ENCODE results near the gene ARL5A. TPM values are rescaled to one million over a fixed set of nuclear protein-coding genes. Genes with fewer than 3 reads are reported as not detected.
A peak's percentile ranks its signal among the peaks of the same experiment; 100 is the strongest.

ARL5A gene
- total and polyA plus RNA-seq, 9 of the 15 experiments (the other 6 are each of a cell fraction or from before 2014, with no cell fraction given), result 16.3 to 117 (median 88.4) TPM

DNA sequence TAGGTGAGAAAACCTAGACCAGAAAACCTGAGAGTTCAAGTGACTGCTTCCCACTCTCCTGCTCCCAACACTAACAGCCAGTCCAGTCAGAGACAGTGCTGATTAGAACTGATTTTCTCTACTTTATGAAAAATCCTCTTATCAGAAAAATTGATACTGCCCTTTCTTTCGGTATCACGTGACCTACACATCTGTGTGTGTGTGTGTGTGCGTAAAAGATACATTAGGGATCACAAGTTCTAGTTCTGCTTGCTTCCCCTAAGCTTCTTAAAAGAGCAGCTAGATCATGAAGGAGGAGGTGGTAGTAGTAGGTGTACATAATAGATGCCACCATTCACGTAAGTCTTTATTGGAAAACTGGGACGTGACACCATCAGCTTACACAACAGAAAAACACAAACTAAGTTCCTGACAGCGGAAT, 1.5 kb downstream of the ARL5A start (continued):
- TF ChIP-seq FOXK2 (conservative IDR thresholded peaks at IDR 0.05 in 1 of 2, IDR thresholded peaks at IDR 0.05 in 1 of 2; ENCODE audit: low read depth in 2 of 2) (peak in 1 of 2 experiments; percentile 35; a peak in 1 of 4 replicates), REST (IDR thresholded peaks at IDR 0.05; ENCODE audit: borderline replicate concordance) (peak; percentile 39; the same call in 1 of the 2 replicates), REST (CRISPR knock-in tag; IDR thresholded peaks at IDR 0.05; ENCODE audit: low read depth) (no peak), CBFA2T2 (conservative IDR thresholded peaks at IDR 0.05) (peak; percentile 90), CAMTA2 (CRISPR knock-in tag; conservative IDR thresholded peaks at IDR 0.05) (no peak), HDAC1 (IDR thresholded peaks at IDR 0.05) (peak in 1 of 2 experiments; percentile 44; a peak in 1 of 4 replicates), LEF1 (IDR thresholded peaks at IDR 0.05) (peak; percentile 50; the same call in 1 of the 2 replicates), KAT7 (CRISPR knock-in tag; IDR thresholded peaks at IDR 0.05; ENCODE audit: borderline replicate concordance) (0 out of 2 replicates have a peak, but pooled peaks have one; percentile 53), GABPB2 (CRISPR knock-in tag; conservative IDR thresholded peaks at IDR 0.05) (no peak), ZNF212 (CRISPR knock-in tag; IDR thresholded peaks at IDR 0.05) (no peak), SMARCA4 (IDR thresholded peaks at IDR 0.05) (peak; percentile 18; the same call in 1 of the 2 replicates), KDM1A (IDR thresholded peaks at IDR 0.05) (peak; percentile 43 to 47), BCL6 (CRISPR knock-in tag; IDR thresholded peaks at IDR 0.05) (no peak), EGR1 (conservative IDR thresholded peaks at IDR 0.05) (peak; percentile 30; the same call in 1 of the 2 replicates), CBFA2T3 (IDR thresholded peaks at IDR 0.05) (peak; percentile 51), ZNF431 (CRISPR knock-in tag; IDR thresholded peaks at IDR 0.05) (0 out of 2 replicates have a peak, but pooled peaks have one; percentile 14), EP400 (IDR thresholded peaks at IDR 0.05) (no peak)
- TF ChIP-seq, protein P1, sequence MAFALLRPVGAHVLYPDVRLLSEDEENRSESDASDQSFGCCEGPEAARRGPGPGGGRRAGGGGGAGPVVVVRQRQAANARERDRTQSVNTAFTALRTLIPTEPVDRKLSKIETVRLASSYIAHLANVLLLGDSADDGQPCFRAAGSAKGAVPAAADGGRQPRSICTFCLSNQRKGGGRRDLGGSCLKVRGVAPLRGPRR (CRISPR knock-in tag; IDR thresholded peaks at IDR 0.05), result no peak
- TF ChIP-seq, protein P2, sequence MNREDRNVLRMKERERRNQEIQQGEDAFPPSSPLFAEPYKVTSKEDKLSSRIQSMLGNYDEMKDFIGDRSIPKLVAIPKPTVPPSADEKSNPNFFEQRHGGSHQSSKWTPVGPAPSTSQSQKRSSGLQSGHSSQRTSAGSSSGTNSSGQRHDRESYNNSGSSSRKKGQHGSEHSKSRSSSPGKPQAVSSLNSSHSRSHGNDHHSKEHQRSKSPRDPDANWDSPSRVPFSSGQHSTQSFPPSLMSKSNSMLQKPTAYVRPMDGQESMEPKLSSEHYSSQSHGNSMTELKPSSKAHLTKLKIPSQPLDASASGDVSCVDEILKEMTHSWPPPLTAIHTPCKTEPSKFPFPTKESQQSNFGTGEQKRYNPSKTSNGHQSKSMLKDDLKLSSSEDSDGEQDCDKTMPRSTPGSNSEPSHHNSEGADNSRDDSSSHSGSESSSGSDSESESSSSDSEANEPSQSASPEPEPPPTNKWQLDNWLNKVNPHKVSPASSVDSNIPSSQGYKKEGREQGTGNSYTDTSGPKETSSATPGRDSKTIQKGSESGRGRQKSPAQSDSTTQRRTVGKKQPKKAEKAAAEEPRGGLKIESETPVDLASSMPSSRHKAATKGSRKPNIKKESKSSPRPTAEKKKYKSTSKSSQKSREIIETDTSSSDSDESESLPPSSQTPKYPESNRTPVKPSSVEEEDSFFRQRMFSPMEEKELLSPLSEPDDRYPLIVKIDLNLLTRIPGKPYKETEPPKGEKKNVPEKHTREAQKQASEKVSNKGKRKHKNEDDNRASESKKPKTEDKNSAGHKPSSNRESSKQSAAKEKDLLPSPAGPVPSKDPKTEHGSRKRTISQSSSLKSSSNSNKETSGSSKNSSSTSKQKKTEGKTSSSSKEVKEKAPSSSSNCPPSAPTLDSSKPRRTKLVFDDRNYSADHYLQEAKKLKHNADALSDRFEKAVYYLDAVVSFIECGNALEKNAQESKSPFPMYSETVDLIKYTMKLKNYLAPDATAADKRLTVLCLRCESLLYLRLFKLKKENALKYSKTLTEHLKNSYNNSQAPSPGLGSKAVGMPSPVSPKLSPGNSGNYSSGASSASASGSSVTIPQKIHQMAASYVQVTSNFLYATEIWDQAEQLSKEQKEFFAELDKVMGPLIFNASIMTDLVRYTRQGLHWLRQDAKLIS (CRISPR knock-in tag; IDR thresholded peaks at IDR 0.05), result 0 out of 2 replicates have a peak, but pooled peaks have one; percentile 46

All from K562 (cell line).